Peyer's patch (tissue), 4 donors: ENCODE results near the gene MAML3.

Experiments used
- POLR2A ChIP-seq, 2 donors: fragments of 450-650 bp; IDR thresholded peaks; one replicate each; pipeline ENCODE4 v1.5.1; 2017; ENCODE audit warnings: antibody characterized with exemption in 2 of 2, mild to moderate bottlenecking in 2 of 2, moderate library complexity in 2 of 2
- TF ChIP-seq, protein P1 (sequence below), 6 experiments: fragments of 450-650 bp in 4 of 6; fragments of 200-600 bp in 2 of 6; sonication (generic) in 1 of 6; IDR thresholded peaks; one replicate each; pipeline ENCODE4 v1.5.1; 2017 to 2019; ENCODE audit warnings: antibody characterized with exemption in 6 of 6, mild to moderate bottlenecking in 3 of 6, moderate library complexity in 1 of 6

- TF ChIP-seq, protein P1, sequence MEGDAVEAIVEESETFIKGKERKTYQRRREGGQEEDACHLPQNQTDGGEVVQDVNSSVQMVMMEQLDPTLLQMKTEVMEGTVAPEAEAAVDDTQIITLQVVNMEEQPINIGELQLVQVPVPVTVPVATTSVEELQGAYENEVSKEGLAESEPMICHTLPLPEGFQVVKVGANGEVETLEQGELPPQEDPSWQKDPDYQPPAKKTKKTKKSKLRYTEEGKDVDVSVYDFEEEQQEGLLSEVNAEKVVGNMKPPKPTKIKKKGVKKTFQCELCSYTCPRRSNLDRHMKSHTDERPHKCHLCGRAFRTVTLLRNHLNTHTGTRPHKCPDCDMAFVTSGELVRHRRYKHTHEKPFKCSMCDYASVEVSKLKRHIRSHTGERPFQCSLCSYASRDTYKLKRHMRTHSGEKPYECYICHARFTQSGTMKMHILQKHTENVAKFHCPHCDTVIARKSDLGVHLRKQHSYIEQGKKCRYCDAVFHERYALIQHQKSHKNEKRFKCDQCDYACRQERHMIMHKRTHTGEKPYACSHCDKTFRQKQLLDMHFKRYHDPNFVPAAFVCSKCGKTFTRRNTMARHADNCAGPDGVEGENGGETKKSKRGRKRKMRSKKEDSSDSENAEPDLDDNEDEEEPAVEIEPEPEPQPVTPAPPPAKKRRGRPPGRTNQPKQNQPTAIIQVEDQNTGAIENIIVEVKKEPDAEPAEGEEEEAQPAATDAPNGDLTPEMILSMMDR (IDR thresholded peaks at IDR 0.05) = no peak
- no peak for TF ChIP-seq POLR2A (IDR thresholded peaks at IDR 0.05)
Observed at GRCh38 chr4:140109737-140110136, 44.2 kb downstream of the MAML3 start.
